ENCODE data around the gene RHBDD3.

RHBDD3 gene

GRCh38 chr22:29216011-29216872 is 51.5 kb downstream of the RHBDD3 start:
- POLR2A ChIA-PET, result interaction anchor here (0.6 kb wide), 1 partner anchor 128 kb away, joined by 6 read pairs; no protein-coding TSS in a partner anchor
- CTCF ChIA-PET, result interaction anchor here (0.6 kb wide), 1 partner anchor 101 kb away, joined by 6 read pairs; no protein-coding TSS in a partner anchor
- Histone ChIP-seq H3K4me3 (ENCODE audit: low read depth, low read length) (no peak overlapping the region), H3K9me3 (ENCODE audit: control insufficient read depth, insufficient read depth, low read depth, low read length) (no peaks in the 10 kb centered on the region), H3K36me3 (ENCODE audit: control insufficient read depth in 2 of 2, insufficient read depth in 1 of 2, low read length in 2 of 2) (no peaks in the 10 kb centered on the region), H3K27ac (ENCODE audit: extremely low read depth, low read depth, low read length) (no peak overlapping the region), H3K4me1 (ENCODE audit: control insufficient read depth, insufficient read depth, low read length) (no peaks in the 10 kb centered on the region)
- TF ChIP-seq GLIS2 (tag by site-specific recombination; IDR thresholded peaks at IDR 0.05), result 0 out of 2 replicates have a peak, but pooled peaks have one; percentile 22
- no peak for TF ChIP-seq ZNF645 (tag by site-specific recombination; IDR thresholded peaks at IDR 0.05)
- TF ChIP-seq ZIC2 (tag by site-specific recombination; IDR thresholded peaks at IDR 0.05), result 0 out of 2 replicates have a peak, but pooled peaks have one; percentile 4
- no peak for TF ChIP-seq ZNF830 (tag by site-specific recombination; IDR thresholded peaks at IDR 0.05; ENCODE audit: low read depth)
- TF ChIP-seq GLIS1 (tag by site-specific recombination; IDR thresholded peaks at IDR 0.05), result peak; percentile 81

GRCh38 chr22:29215012-29215860 is 52.5 kb downstream of the RHBDD3 start:
- ChIA-PET POLR2A (no interaction called here), CTCF (no interaction called here)
- no peaks in the 10 kb centered on the region for H3K4me1 ChIP-seq (ENCODE audit: control insufficient read depth, insufficient read depth, low read length)
- TF ChIP-seq GLI4 (tag by site-specific recombination; IDR thresholded peaks at IDR 0.05), result no peak
- no peak for TF ChIP-seq ZNF214 (tag by site-specific recombination; IDR thresholded peaks at IDR 0.05; ENCODE audit: borderline replicate concordance)
- TF ChIP-seq EGR2 (tag by site-specific recombination; IDR thresholded peaks at IDR 0.05; ENCODE audit: low read depth), result no peak
- TF ChIP-seq SCRT2 (tag by site-specific recombination; IDR thresholded peaks at IDR 0.05), result no peak
- TF ChIP-seq ZNF416 (tag by site-specific recombination; IDR thresholded peaks at IDR 0.05), result no peak
- no peak for TF ChIP-seq INSM2 (tag by site-specific recombination; IDR thresholded peaks at IDR 0.05)
- no peak for TF ChIP-seq ZFP69B (tag by site-specific recombination; IDR thresholded peaks at IDR 0.05)
- no peak for TF ChIP-seq SALL2 (tag by site-specific recombination; IDR thresholded peaks at IDR 0.05; ENCODE audit: borderline replicate concordance)
- TF ChIP-seq, protein P1, sequence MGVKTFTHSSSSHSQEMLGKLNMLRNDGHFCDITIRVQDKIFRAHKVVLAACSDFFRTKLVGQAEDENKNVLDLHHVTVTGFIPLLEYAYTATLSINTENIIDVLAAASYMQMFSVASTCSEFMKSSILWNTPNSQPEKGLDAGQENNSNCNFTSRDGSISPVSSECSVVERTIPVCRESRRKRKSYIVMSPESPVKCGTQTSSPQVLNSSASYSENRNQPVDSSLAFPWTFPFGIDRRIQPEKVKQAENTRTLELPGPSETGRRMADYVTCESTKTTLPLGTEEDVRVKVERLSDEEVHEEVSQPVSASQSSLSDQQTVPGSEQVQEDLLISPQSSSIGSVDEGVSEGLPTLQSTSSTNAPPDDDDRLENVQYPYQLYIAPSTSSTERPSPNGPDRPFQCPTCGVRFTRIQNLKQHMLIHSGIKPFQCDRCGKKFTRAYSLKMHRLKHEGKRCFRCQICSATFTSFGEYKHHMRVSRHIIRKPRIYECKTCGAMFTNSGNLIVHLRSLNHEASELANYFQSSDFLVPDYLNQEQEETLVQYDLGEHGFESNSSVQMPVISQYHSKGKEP (tag by site-specific recombination; IDR thresholded peaks at IDR 0.05), result no peak
- no peak for TF ChIP-seq ZNF473 (tag by site-specific recombination; IDR thresholded peaks at IDR 0.05)
- TF ChIP-seq MEIS1 (CRISPR knock-in tag; IDR thresholded peaks at IDR 0.05; ENCODE audit: borderline replicate concordance), result no peak
- TF ChIP-seq KLF16 (tag by site-specific recombination; IDR thresholded peaks at IDR 0.05), result no peak
- TF ChIP-seq, protein P2, sequence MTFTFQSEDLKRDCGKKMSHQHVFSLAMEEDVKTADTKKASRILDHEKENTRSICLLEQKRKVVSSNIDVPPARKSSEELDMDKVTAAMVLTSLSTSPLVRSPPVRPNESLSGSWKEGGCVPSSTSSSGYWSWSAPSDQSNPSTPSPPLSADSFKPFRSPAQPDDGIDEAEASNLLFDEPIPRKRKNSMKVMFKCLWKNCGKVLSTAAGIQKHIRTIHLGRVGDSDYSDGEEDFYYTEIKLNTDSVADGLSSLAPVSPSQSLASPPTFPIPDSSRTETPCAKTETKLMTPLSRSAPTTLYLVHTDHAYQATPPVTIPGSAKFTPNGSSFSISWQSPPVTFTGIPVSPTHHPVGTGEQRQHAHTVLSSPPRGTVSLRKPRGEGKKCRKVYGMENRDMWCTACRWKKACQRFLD (tag by site-specific recombination; IDR thresholded peaks at IDR 0.05), result no peak
- TF ChIP-seq KLF7 (tag by site-specific recombination; IDR thresholded peaks at IDR 0.05; ENCODE audit: borderline replicate concordance), result no peak
- TF ChIP-seq ZNF341 (tag by site-specific recombination; IDR thresholded peaks at IDR 0.05; ENCODE audit: low read depth), result no peak
- TF ChIP-seq REPIN1 (tag by site-specific recombination; IDR thresholded peaks at IDR 0.05; ENCODE audit: low read depth), result no peak
- TF ChIP-seq ZNF362 (tag by site-specific recombination; IDR thresholded peaks at IDR 0.05), result no peak
- TF ChIP-seq ZNF510 (tag by site-specific recombination; IDR thresholded peaks at IDR 0.05; ENCODE audit: insufficient replicate concordance), result no peak
- no peak for TF ChIP-seq ZFP3 (tag by site-specific recombination; IDR thresholded peaks at IDR 0.05; ENCODE audit: low read depth)
- H3K36me3 ChIP-seq (ENCODE audit: control insufficient read depth in 2 of 2, insufficient read depth in 1 of 2, low read length in 2 of 2), result no peaks in the 10 kb centered on the region
- H3K27ac ChIP-seq (ENCODE audit: extremely low read depth, low read depth, low read length), result no peak overlapping the region
- H3K4me3 ChIP-seq (ENCODE audit: low read depth, low read length), result no peak overlapping the region
- no peaks in the 10 kb centered on the region for H3K9me3 ChIP-seq (ENCODE audit: control insufficient read depth, insufficient read depth, low read depth, low read length)

Measured in HEK293 (cell line).